Measurements from ENCODE around the gene VASH1. TPM values are rescaled to one million over a fixed set of nuclear protein-coding genes. Genes with fewer than 3 reads are reported as not detected.

Gene VASH1
- total RNA-seq, 2 donors from 2014 or later = 11.7 to 16.8 TPM

GRCh38 chr14:76756371-76756750, 4.9 kb upstream of the VASH1 start:
- ATAC-seq (no peak), DNase-seq (no peak)
- no peaks in the 10 kb centered on the region for H3K9me3 ChIP-seq (ENCODE audit: control insufficient read depth, low read length, poor library complexity, severe bottlenecking)
- H3K36me3 Mint-ChIP-seq (ENCODE audit: low read depth) = peaks cover 3% of the 10 kb centered on the region
- H3K27ac Mint-ChIP-seq = no peak overlapping the region
- H3K27me3 Mint-ChIP-seq = peaks cover 27% of the 10 kb centered on the region
- no peak overlapping the region for H3K4me3 Mint-ChIP-seq
- peaks cover 6% of the 10 kb centered on the region for H3K4me1 Mint-ChIP-seq

GRCh38 chr14:76759589-76759988, 1.7 kb upstream of the VASH1 start:
- H3K27ac Mint-ChIP-seq = peak overlapping the region; percentile 79

GRCh38 chr14:76760331-76761135, 735 bp upstream of the VASH1 start:
- no peaks in the 10 kb centered on the region for H3K9me3 ChIP-seq (ENCODE audit: control insufficient read depth, low read length, poor library complexity, severe bottlenecking)
- H3K27me3 Mint-ChIP-seq = peaks cover 27% of the 10 kb centered on the region
- no peak for ATAC-seq
- H3K27ac Mint-ChIP-seq = peak overlapping the region; percentile 79
- peaks cover 3% of the 10 kb centered on the region for H3K36me3 Mint-ChIP-seq (ENCODE audit: low read depth)
- H3K4me1 Mint-ChIP-seq = peaks cover 22% of the 10 kb centered on the region
- peak overlapping the region; percentile 92 for H3K4me3 Mint-ChIP-seq
- no peak for DNase-seq

More at GRCh38 chr14:76759589-76759988, 1.7 kb upstream of the VASH1 start:
- Mint-ChIP-seq H3K27me3 (peaks cover 27% of the 10 kb centered on the region), H3K36me3 (ENCODE audit: low read depth) (peaks cover 3% of the 10 kb centered on the region), H3K4me1 (peaks cover 22% of the 10 kb centered on the region), H3K4me3 (no peak overlapping the region)
- DNase-seq (no peak), ATAC-seq (no peak)
- no peaks in the 10 kb centered on the region for H3K9me3 ChIP-seq (ENCODE audit: control insufficient read depth, low read length, poor library complexity, severe bottlenecking)

GRCh38 chr14:76761960-76762410, 717 bp downstream of the VASH1 start:
- DNase-seq (no peak), ATAC-seq (peak; percentile 21)
- Mint-ChIP-seq H3K27ac (peak overlapping the region; percentile 96), H3K36me3 (ENCODE audit: low read depth) (peaks cover 3% of the 10 kb centered on the region), H3K4me1 (peaks cover 22% of the 10 kb centered on the region), H3K4me3 (peak overlapping the region; percentile 92), H3K27me3 (peaks cover 16% of the 10 kb centered on the region)
- H3K9me3 ChIP-seq (ENCODE audit: control insufficient read depth, low read length, poor library complexity, severe bottlenecking) = no peaks in the 10 kb centered on the region

GRCh38 chr14:76762411-76763095, 1.3 kb downstream of the VASH1 start:
- H3K9me3 ChIP-seq (ENCODE audit: control insufficient read depth, low read length, poor library complexity, severe bottlenecking) = no peaks in the 10 kb centered on the region
- Mint-ChIP-seq H3K4me1 (peaks cover 22% of the 10 kb centered on the region), H3K36me3 (ENCODE audit: low read depth) (peaks cover 3% of the 10 kb centered on the region), H3K27me3 (peaks cover 16% of the 10 kb centered on the region), H3K27ac (peak overlapping the region; percentile 96), H3K4me3 (peak overlapping the region; percentile 92)
- DNase-seq = no peak
- peak; percentile 1 for ATAC-seq

GRCh38 chr14:76763096-76764041, 2.1 kb downstream of the VASH1 start:
- H3K4me3 Mint-ChIP-seq = peak overlapping the region; percentile 92
- H3K4me1 Mint-ChIP-seq = peaks cover 28% of the 10 kb centered on the region
- peaks cover 3% of the 10 kb centered on the region for H3K36me3 Mint-ChIP-seq (ENCODE audit: low read depth)
- no peak for ATAC-seq
- peaks cover 9% of the 10 kb centered on the region for H3K27me3 Mint-ChIP-seq
- H3K27ac Mint-ChIP-seq = peak overlapping the region; percentile 96
- H3K9me3 ChIP-seq (ENCODE audit: control insufficient read depth, low read length, poor library complexity, severe bottlenecking) = no peaks in the 10 kb centered on the region
- no peak for DNase-seq

GRCh38 chr14:76765461-76765931, 4.2 kb downstream of the VASH1 start:
- Mint-ChIP-seq H3K36me3 (ENCODE audit: low read depth) (no peaks in the 10 kb centered on the region), H3K27ac (peak overlapping the region; percentile 96), H3K27me3 (no peaks in the 10 kb centered on the region), H3K4me3 (no peak overlapping the region), H3K4me1 (peaks cover 39% of the 10 kb centered on the region)
- DNase-seq (no peak), ATAC-seq (no peak)
- no peaks in the 10 kb centered on the region for H3K9me3 ChIP-seq (ENCODE audit: control insufficient read depth, low read length, poor library complexity, severe bottlenecking)

- Mint-ChIP-seq H3K4me3 (peak overlapping the region; percentile 67), H3K4me1 (peaks cover 25% of the 10 kb centered on the region)
Measured at GRCh38 chr14:76767681-76768656, 6.7 kb downstream of the VASH1 start.

GRCh38 chr14:76768671-76769500, 7.6 kb downstream of the VASH1 start:
- DNase-seq = no peak
- peak overlapping the region; percentile 96 for H3K27ac Mint-ChIP-seq
- peaks cover 18% of the 10 kb centered on the region for H3K4me1 Mint-ChIP-seq
- H3K9me3 ChIP-seq (ENCODE audit: control insufficient read depth, low read length, poor library complexity, severe bottlenecking) = no peaks in the 10 kb centered on the region
- peak overlapping the region; percentile 67 for H3K4me3 Mint-ChIP-seq
- H3K27me3 Mint-ChIP-seq = no peaks in the 10 kb centered on the region
- H3K36me3 Mint-ChIP-seq (ENCODE audit: low read depth) = no peaks in the 10 kb centered on the region
- ATAC-seq = no peak

More at GRCh38 chr14:76767681-76768656, 6.7 kb downstream of the VASH1 start:
- DNase-seq = peak; percentile 66 to 77 (median 76)
- Mint-ChIP-seq H3K36me3 (ENCODE audit: low read depth) (no peaks in the 10 kb centered on the region), H3K27ac (peak overlapping the region; percentile 96), H3K27me3 (no peaks in the 10 kb centered on the region)
- peak; percentile 96 for ATAC-seq
- H3K9me3 ChIP-seq (ENCODE audit: control insufficient read depth, low read length, poor library complexity, severe bottlenecking) = no peaks in the 10 kb centered on the region

GRCh38 chr14:76769636-76770292, 8.5 kb downstream of the VASH1 start:
- H3K36me3 Mint-ChIP-seq (ENCODE audit: low read depth) = no peaks in the 10 kb centered on the region
- H3K27ac Mint-ChIP-seq = peak overlapping the region; percentile 96
- no peak for DNase-seq

More at GRCh38 chr14:76769636-76770292, 8.5 kb downstream of the VASH1 start:
- no peak for ATAC-seq
- Mint-ChIP-seq H3K4me3 (no peak overlapping the region), H3K4me1 (peaks cover 17% of the 10 kb centered on the region), H3K27me3 (no peaks in the 10 kb centered on the region)
- no peaks in the 10 kb centered on the region for H3K9me3 ChIP-seq (ENCODE audit: control insufficient read depth, low read length, poor library complexity, severe bottlenecking)
